Neural cell (in vitro differentiated cells): ENCODE results near the gene TRMT11. TPM values are rescaled to one million over a fixed set of nuclear protein-coding genes. Genes with fewer than 3 reads are reported as not detected.

ENCODE experiments used
- H2AFZ ChIP-seq: fragments of 200-600, 300-800 bp; sonication (generic), shearing (Covaris generic); 2 replicates; pipeline ENCODE4 v1.6.0; 2014; ENCODE audit warnings: low read depth, mild to moderate bottlenecking, antibody characterized with exemption, low read length, moderate library complexity
- H3F3A ChIP-seq: fragments of 200-600 bp; shearing (Covaris generic); 2 replicates; pipeline ENCODE4 v1.6.1; 2016; ENCODE audit warnings: mild to moderate bottlenecking, moderate library complexity, mixed read lengths, antibody characterized with exemption, low read length; ENCODE audit not compliant: insufficient read depth, poor library complexity, severe bottlenecking
- H3K27ac ChIP-seq: fragments of 200-600, 300-800 bp; sonication (generic), shearing (Covaris generic); 2 replicates; pipeline ENCODE4 v1.5.1; 2014; ENCODE audit warnings: mild to moderate bottlenecking, low read length, moderate library complexity
- H3K27me3 ChIP-seq: fragments of 300-800, 200-600 bp; sonication (generic), shearing (Covaris generic); 2 replicates; pipeline ENCODE4 v1.6.0; 2014; ENCODE audit warnings: mild to moderate bottlenecking, low read depth, low read length, moderate library complexity; ENCODE audit not compliant: insufficient read depth
- H3K36me3 ChIP-seq: fragments of 300-800, 200-600 bp; sonication (generic), shearing (Covaris generic); 2 replicates; pipeline ENCODE4 v1.5.1; 2014; ENCODE audit warnings: mild to moderate bottlenecking, antibody characterized with exemption, low read length, moderate library complexity; ENCODE audit not compliant: insufficient read depth
- H3K4me2 ChIP-seq: fragments of 300-800, 200-600 bp; sonication (generic), shearing (Covaris generic); 2 replicates; pipeline ENCODE4 v1.6.0; 2014; ENCODE audit warnings: mild to moderate bottlenecking, low read length
- H3K4me3 ChIP-seq: fragments of 300-800, 200-600 bp; sonication (generic), shearing (Covaris generic); 2 replicates; pipeline ENCODE4 v1.5.1; 2014; ENCODE audit warnings: mild to moderate bottlenecking, low read length, moderate library complexity
- H3K79me2 ChIP-seq: fragments of 200-600 bp; shearing (Covaris generic); replicated peaks from 2 replicates; pipeline ENCODE4 v1.6.0; 2014; ENCODE audit warnings: mild to moderate bottlenecking, low read length, moderate library complexity; ENCODE audit not compliant: insufficient read depth
- H3K9ac ChIP-seq: fragments of 300-800, 200-600 bp; sonication (generic), shearing (Covaris generic); 2 replicates; pipeline ENCODE4 v1.6.1; 2016; ENCODE audit warnings: mild to moderate bottlenecking, low read length, mixed read lengths
- H3K9me2 ChIP-seq: fragments of 200-600 bp; shearing (Covaris generic); 2 replicates; pipeline ENCODE4 v1.6.1; 2016; ENCODE audit warnings: mild to moderate bottlenecking, low read length, mixed read lengths; ENCODE audit not compliant: insufficient read depth
- H3K9me3 ChIP-seq: fragments of 200-600, 300-800 bp; sonication (generic), shearing (Covaris generic); 2 replicates; pipeline ENCODE4 v1.6.1; 2016; ENCODE audit warnings: mild to moderate bottlenecking, mixed run types, low read length, moderate library complexity, mixed read lengths
- H4K20me1 ChIP-seq: fragments of 200-600 bp; shearing (Covaris generic); 2 replicates; pipeline ENCODE4 v1.6.1; 2016; ENCODE audit warnings: mild to moderate bottlenecking, mixed run types; ENCODE audit not compliant: insufficient read depth
- CTCF ChIP-seq: fragments of 450-650 bp; IDR thresholded peaks from 2 replicates; pipeline ENCODE4 v1.5.1; 2014; ENCODE audit warnings: antibody characterized with exemption, mild to moderate bottlenecking, moderate library complexity; ENCODE audit not compliant: poor library complexity, severe bottlenecking
- EP300 ChIP-seq: fragments of 450-650 bp; conservative IDR thresholded peaks from 2 replicates; pipeline ENCODE4 v1.6.1; 2014; ENCODE audit warnings: antibody characterized with exemption, mild to moderate bottlenecking, moderate library complexity; ENCODE audit not compliant: poor library complexity, severe bottlenecking
- EZH2 ChIP-seq: fragments of 200-600, 300-800 bp; shearing (Covaris generic), sonication (generic); IDR thresholded peaks from 2 replicates; pipeline ENCODE4 v1.6.1; 2014; ENCODE audit warnings: antibody characterized with exemption, low read length, borderline replicate concordance, mild to moderate bottlenecking; ENCODE audit not compliant: insufficient read depth, poor library complexity, severe bottlenecking
- MXI1 ChIP-seq: fragments of 450-650 bp; conservative IDR thresholded peaks from 2 replicates; pipeline ENCODE4 v1.6.1; 2014; ENCODE audit warnings: antibody characterized with exemption, mild to moderate bottlenecking; ENCODE audit not compliant: poor library complexity, severe bottlenecking
- POLR2AphosphoS5 ChIP-seq: IDR thresholded peaks from 2 replicates; pipeline ENCODE4 v1.6.1; 2012
- RAD21 ChIP-seq: fragments of 450-650 bp; conservative IDR thresholded peaks from 2 replicates; pipeline ENCODE4 v1.6.1; 2014; ENCODE audit warnings: antibody characterized with exemption, mild to moderate bottlenecking, moderate library complexity
- SMC3 ChIP-seq: fragments of 450-650 bp; conservative IDR thresholded peaks from 2 replicates; pipeline ENCODE4 v1.6.1; 2014; ENCODE audit warnings: antibody characterized with exemption, mild to moderate bottlenecking, moderate library complexity; ENCODE audit not compliant: poor library complexity
- TAF1 ChIP-seq: IDR thresholded peaks from 2 replicates; pipeline ENCODE4 v1.6.1; 2012; ENCODE audit warnings: low read depth
- polyA plus RNA-seq: library from polyadenylated mRNA; depleted of rRNA; stranded (reverse); fragments of >200 nt; gene quantifications from 2 replicates; pipeline ENCODE4 v1.2.3, GENCODE V29; 2014
- TF ChIP-seq, protein P1 (sequence below): IDR thresholded peaks from 2 replicates; pipeline ENCODE4 v1.6.1; 2012; ENCODE audit warnings: borderline replicate concordance

Gene TRMT11
- polyA plus RNA-seq, 1 donor from 2014 or later: 37.6 TPM

DNA sequence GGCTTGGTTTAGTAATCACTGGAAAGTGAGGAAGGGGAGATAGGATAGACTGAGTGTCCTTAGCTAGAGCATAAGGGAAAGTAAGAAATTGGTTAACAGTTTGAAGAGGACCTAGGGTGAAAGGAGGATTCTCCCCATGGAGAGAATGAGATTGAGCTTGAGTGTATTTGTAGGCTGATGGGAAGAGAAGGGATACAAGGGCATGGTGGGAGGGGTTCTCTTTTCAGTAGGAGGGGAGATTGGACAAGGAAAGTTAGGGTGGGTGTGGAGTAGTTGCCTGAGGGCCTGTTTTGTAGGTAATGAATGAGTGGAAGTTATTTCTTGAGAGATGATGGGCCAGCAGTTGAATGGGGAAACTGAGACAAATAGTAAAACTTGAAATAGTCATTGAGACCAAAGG, 1.9 kb downstream of the TRMT11 start:
- Histone ChIP-seq H3K79me2 (peaks cover 38% of the 10 kb centered on the region), H3K4me2 (no peak overlapping the region)

DNA sequence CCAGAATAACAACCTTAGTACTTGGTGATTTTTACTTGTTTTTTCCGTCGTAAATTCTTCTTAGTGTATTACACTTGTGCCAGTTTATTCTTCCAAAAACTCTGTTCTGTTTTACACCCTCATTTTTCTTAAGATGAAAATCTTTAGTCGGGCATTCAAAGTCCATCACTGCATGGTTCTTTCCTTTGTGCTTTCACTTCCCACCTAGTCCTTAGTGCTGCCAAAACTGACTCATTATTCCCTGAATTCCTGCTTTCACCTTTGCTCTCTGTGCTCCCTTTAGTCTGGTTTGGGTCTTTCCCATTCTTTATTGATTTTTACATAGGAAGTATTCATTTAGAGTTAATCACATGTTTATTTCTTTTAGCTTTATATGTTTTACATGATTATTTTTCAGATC, 3.3 kb downstream of the TRMT11 start:
- no peaks in the 10 kb centered on the region for H3K27me3 ChIP-seq
- no peaks in the 10 kb centered on the region for H4K20me1 ChIP-seq
- no peaks in the 10 kb centered on the region for H3F3A ChIP-seq
- no peak overlapping the region for H3K4me2 ChIP-seq
- H3K36me3 ChIP-seq: no peaks in the 10 kb centered on the region
- H3K9me3 ChIP-seq: no peaks in the 10 kb centered on the region
- H3K4me3 ChIP-seq: no peak overlapping the region
- H3K9ac ChIP-seq: no peak overlapping the region
- H3K27ac ChIP-seq: no peak overlapping the region
- H3K9me2 ChIP-seq: no peaks in the 10 kb centered on the region
- TF ChIP-seq TAF1 (no peak), EZH2 (no peak), CTCF (no peak), RAD21 (no peak), SMC3 (no peak), MXI1 (no peak), POLR2AphosphoS5 (no peak), EP300 (no peak)
- TF ChIP-seq, protein P1, sequence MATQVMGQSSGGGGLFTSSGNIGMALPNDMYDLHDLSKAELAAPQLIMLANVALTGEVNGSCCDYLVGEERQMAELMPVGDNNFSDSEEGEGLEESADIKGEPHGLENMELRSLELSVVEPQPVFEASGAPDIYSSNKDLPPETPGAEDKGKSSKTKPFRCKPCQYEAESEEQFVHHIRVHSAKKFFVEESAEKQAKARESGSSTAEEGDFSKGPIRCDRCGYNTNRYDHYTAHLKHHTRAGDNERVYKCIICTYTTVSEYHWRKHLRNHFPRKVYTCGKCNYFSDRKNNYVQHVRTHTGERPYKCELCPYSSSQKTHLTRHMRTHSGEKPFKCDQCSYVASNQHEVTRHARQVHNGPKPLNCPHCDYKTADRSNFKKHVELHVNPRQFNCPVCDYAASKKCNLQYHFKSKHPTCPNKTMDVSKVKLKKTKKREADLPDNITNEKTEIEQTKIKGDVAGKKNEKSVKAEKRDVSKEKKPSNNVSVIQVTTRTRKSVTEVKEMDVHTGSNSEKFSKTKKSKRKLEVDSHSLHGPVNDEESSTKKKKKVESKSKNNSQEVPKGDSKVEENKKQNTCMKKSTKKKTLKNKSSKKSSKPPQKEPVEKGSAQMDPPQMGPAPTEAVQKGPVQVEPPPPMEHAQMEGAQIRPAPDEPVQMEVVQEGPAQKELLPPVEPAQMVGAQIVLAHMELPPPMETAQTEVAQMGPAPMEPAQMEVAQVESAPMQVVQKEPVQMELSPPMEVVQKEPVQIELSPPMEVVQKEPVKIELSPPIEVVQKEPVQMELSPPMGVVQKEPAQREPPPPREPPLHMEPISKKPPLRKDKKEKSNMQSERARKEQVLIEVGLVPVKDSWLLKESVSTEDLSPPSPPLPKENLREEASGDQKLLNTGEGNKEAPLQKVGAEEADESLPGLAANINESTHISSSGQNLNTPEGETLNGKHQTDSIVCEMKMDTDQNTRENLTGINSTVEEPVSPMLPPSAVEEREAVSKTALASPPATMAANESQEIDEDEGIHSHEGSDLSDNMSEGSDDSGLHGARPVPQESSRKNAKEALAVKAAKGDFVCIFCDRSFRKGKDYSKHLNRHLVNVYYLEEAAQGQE: no peak
- H2AFZ ChIP-seq: no peak overlapping the region
- peaks cover 40% of the 10 kb centered on the region for H3K79me2 ChIP-seq

More for the DNA sequence above, 1.9 kb downstream of the TRMT11 start:
- Histone ChIP-seq H3K9ac (no peak overlapping the region), H3K4me3 (peak overlapping the region; percentile 75), H2AFZ (no peak overlapping the region), H3F3A (no peaks in the 10 kb centered on the region), H3K27ac (no peak overlapping the region), H3K27me3 (no peaks in the 10 kb centered on the region), H3K9me3 (no peaks in the 10 kb centered on the region), H3K9me2 (no peaks in the 10 kb centered on the region), H4K20me1 (no peaks in the 10 kb centered on the region), H3K36me3 (no peaks in the 10 kb centered on the region)
- TF ChIP-seq POLR2AphosphoS5 (no peak), EZH2 (no peak), SMC3 (no peak), CTCF (no peak), TAF1 (no peak), MXI1 (no peak), RAD21 (no peak), EP300 (no peak)
- TF ChIP-seq, protein P1: no peak
